Neural cell (in vitro differentiated cells): Measurements from ENCODE around the gene ACSS1.

Source experiments
- POLR2AphosphoS5 ChIP-seq: IDR thresholded peaks from 2 replicates; pipeline ENCODE4 v1.6.1; 2012
- TF ChIP-seq, protein P1 (sequence below): fragments of 450-650 bp; IDR thresholded peaks from 2 replicates; pipeline ENCODE4 v1.5.1; 2014; ENCODE audit warnings: antibody characterized with exemption, mild to moderate bottlenecking, moderate library complexity; ENCODE audit not compliant: poor library complexity, severe bottlenecking

DNA sequence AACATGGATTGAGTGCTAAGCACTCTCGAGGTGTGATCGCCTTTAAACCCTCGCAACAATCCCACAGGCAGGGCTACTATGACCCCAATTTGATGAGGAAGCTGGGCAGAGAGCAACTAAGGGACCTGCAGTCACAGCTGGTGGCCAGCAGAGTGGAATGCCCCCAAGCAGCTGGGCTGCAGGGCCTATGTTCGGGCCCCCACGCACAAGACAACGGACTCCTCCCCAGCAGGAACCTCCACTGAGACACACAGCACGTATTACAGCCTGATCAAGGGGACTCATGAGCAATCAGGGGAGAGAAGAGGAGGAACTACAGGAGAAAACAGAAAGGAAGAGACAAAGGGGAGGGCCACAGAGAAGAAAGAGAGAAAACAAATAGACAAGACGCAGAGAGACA, 87.2 kb downstream of the ACSS1 start:
- TF ChIP-seq, protein P1, sequence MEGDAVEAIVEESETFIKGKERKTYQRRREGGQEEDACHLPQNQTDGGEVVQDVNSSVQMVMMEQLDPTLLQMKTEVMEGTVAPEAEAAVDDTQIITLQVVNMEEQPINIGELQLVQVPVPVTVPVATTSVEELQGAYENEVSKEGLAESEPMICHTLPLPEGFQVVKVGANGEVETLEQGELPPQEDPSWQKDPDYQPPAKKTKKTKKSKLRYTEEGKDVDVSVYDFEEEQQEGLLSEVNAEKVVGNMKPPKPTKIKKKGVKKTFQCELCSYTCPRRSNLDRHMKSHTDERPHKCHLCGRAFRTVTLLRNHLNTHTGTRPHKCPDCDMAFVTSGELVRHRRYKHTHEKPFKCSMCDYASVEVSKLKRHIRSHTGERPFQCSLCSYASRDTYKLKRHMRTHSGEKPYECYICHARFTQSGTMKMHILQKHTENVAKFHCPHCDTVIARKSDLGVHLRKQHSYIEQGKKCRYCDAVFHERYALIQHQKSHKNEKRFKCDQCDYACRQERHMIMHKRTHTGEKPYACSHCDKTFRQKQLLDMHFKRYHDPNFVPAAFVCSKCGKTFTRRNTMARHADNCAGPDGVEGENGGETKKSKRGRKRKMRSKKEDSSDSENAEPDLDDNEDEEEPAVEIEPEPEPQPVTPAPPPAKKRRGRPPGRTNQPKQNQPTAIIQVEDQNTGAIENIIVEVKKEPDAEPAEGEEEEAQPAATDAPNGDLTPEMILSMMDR = no peak
- no peak for TF ChIP-seq POLR2AphosphoS5
